ENCODE data around the gene MDM1. TPM values are rescaled to one million over a fixed set of nuclear protein-coding genes. Genes with fewer than 3 reads are reported as not detected.

Gene MDM1
- total RNA-seq, 2 donors from 2014 or later, result 7.7 to 12.0 TPM

DNA sequence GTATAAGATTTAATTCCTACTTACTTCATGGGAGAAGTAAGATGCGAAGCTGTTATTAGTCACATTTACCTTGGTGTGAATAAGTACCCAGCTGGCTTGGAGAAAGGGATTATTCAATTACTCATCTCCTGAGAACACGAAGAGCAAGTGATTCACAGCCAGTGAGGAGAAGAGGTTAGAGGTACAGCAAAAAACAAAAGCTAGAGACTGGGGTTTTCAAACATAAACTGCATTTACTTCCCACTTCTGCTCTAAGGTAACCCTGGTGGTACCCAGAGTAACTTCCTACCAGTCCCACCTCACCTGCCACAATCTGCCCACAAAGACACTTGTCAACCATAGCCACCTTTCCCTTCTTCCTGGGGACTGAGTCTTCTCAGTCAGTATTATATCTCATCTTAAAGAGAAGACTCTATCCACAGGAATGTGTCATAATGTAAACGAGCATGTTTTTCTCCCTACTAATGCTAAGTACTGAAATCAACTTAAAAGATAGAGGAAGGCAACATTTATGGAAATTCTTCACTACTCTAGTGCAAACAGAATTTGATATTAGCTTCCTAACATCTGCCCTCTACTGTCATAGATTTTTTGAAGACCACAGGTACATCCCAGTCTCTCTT is 72.7 kb downstream of the MDM1 start:
- H3K9me3 ChIP-seq, result no peaks in the 10 kb centered on the region
- intact Hi-C loops (cut with DNase I), result no loop called here
- H3K27me3 ChIP-seq, result no peaks in the 10 kb centered on the region
- no peaks in the 10 kb centered on the region for H3K4me1 ChIP-seq
- no peak overlapping the region for H3K27ac ChIP-seq
- no peaks in the 10 kb centered on the region for H3K36me3 ChIP-seq
- H3K9ac ChIP-seq (ENCODE audit: low read depth in 2 of 2, low read length in 2 of 2), result no peak overlapping the region
- H3K4me3 ChIP-seq, result no peak overlapping the region
- TF ChIP-seq, protein P1, sequence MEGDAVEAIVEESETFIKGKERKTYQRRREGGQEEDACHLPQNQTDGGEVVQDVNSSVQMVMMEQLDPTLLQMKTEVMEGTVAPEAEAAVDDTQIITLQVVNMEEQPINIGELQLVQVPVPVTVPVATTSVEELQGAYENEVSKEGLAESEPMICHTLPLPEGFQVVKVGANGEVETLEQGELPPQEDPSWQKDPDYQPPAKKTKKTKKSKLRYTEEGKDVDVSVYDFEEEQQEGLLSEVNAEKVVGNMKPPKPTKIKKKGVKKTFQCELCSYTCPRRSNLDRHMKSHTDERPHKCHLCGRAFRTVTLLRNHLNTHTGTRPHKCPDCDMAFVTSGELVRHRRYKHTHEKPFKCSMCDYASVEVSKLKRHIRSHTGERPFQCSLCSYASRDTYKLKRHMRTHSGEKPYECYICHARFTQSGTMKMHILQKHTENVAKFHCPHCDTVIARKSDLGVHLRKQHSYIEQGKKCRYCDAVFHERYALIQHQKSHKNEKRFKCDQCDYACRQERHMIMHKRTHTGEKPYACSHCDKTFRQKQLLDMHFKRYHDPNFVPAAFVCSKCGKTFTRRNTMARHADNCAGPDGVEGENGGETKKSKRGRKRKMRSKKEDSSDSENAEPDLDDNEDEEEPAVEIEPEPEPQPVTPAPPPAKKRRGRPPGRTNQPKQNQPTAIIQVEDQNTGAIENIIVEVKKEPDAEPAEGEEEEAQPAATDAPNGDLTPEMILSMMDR (IDR thresholded peaks at IDR 0.05), result no peak
- no peak for DNase-seq

- Histone ChIP-seq H3K27ac (no peak within 1 kb of the TSS), H3K36me3 (no peaks in the 10 kb centered on the region), H3K9me3 (no peaks in the 10 kb centered on the region), H3K4me1 (no peaks in the 10 kb centered on the region), H3K9ac (ENCODE audit: low read depth in 2 of 2, low read length in 2 of 2) (no peak within 1 kb of the TSS), H3K27me3 (no peaks in the 10 kb centered on the region), H3K4me3 (no peak within 1 kb of the TSS)
- TF ChIP-seq, protein P1 (IDR thresholded peaks at IDR 0.05), result no peak
- no peak for DNase-seq
- intact Hi-C loops (cut with DNase I), result no loop called here
Measured at GRCh38 chr12:68253504-68253903, 78.7 kb downstream of the MDM1 start, which contains the start of gene IL22. Gene IL22, minus strand, starts transcription at chr12:68253604. Its CDS starts 156 bp downstream, at chr12:68253448.

GRCh38 chr12:68252077-68252476 is 80.1 kb downstream of the MDM1 start:
- intact Hi-C loops (cut with DNase I), result no loop called here

DNA sequence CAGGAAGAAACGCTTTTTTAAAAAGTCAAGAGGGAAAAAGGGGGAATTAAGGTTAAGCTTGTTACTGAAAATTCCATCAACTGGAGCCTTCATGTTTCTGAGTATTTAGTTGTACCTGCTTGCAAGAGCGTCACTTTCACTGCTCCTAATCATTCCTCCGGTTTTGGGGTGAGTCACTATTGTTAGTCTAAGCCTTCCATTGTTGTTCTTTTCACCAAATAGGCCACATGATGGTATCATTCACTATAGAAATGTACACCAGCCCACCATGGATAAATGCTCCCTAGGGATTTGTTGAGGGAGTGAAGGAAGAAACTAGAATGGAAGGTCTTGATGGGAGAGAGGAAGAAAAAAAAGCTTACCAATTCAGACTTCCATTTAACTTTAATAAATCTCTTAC is 81.7 kb downstream of the MDM1 start:
- intact Hi-C loops (cut with DNase I), result no loop called here
- H3K9ac ChIP-seq (ENCODE audit: low read depth in 2 of 2, low read length in 2 of 2), result no peak overlapping the region
- no peaks in the 10 kb centered on the region for H3K27me3 ChIP-seq
- no peaks in the 10 kb centered on the region for H3K4me1 ChIP-seq
- no peak overlapping the region for H3K27ac ChIP-seq
- no peaks in the 10 kb centered on the region for H3K36me3 ChIP-seq
- H3K4me3 ChIP-seq, result no peak overlapping the region
- TF ChIP-seq, protein P1 (IDR thresholded peaks at IDR 0.05), result no peak
- H3K9me3 ChIP-seq, result no peaks in the 10 kb centered on the region
- no peak for DNase-seq

More at GRCh38 chr12:68252077-68252476, 80.1 kb downstream of the MDM1 start:
- no peak overlapping the region for H3K4me3 ChIP-seq
- no peaks in the 10 kb centered on the region for H3K9me3 ChIP-seq
- H3K27me3 ChIP-seq, result no peaks in the 10 kb centered on the region
- no peaks in the 10 kb centered on the region for H3K4me1 ChIP-seq
- TF ChIP-seq, protein P1 (IDR thresholded peaks at IDR 0.05), result no peak
- no peaks in the 10 kb centered on the region for H3K36me3 ChIP-seq
- no peak overlapping the region for H3K27ac ChIP-seq
- no peak for DNase-seq
- no peak overlapping the region for H3K9ac ChIP-seq (ENCODE audit: low read depth in 2 of 2, low read length in 2 of 2)

DNA sequence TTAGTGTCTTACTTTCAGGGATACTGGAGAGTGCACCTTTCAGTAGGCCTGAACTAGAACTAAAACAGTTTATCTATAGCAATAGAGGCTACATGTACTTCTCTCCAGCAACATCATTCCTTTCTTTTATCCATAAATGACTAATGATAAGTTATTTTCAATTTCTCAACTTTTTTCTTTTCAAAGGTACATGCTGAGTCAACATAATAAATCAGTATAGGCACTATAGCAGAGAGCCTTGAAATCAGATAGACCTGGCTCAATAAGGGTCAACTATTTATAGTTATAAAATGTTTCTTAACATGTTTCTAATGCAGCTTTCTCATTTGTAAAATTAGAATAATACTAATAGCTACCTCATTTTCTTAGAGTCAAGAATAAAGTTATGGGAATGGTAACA is 84.4 kb downstream of the MDM1 start:
- no peak for DNase-seq

More for the DNA sequence above, 84.4 kb downstream of the MDM1 start:
- H3K27ac ChIP-seq, result no peak overlapping the region
- intact Hi-C loops (cut with DNase I), result no loop called here
- H3K36me3 ChIP-seq, result no peaks in the 10 kb centered on the region
- H3K9ac ChIP-seq (ENCODE audit: low read depth in 2 of 2, low read length in 2 of 2), result no peak overlapping the region
- H3K9me3 ChIP-seq, result no peaks in the 10 kb centered on the region
- no peaks in the 10 kb centered on the region for H3K27me3 ChIP-seq
- H3K4me3 ChIP-seq, result no peak overlapping the region
- no peaks in the 10 kb centered on the region for H3K4me1 ChIP-seq
- TF ChIP-seq, protein P1 (IDR thresholded peaks at IDR 0.05), result no peak
